ENCODE results near the gene SLC34A2.

GRCh38 chr4:25700661-25701060 is 45.0 kb downstream of the SLC34A2 start:
- no peak for TF ChIP-seq TCF7 (IDR thresholded peaks at IDR 0.05; ENCODE audit: borderline replicate concordance)
- TF ChIP-seq CTCF (IDR thresholded peaks at IDR 0.05 in 2 of 3, conservative IDR thresholded peaks at IDR 0.05 in 1 of 3; ENCODE audit: control insufficient read depth in 2 of 3, extremely low read depth in 1 of 3, insufficient read depth in 1 of 3, low read depth in 3 of 3, low read length in 3 of 3), result no peak
- TF ChIP-seq ZNF217 (IDR thresholded peaks at IDR 0.05), result no peak
- no peak for TF ChIP-seq TBL1XR1 (IDR thresholded peaks at IDR 0.05; ENCODE audit: low read depth, low read length)
- TF ChIP-seq RBBP5 (conservative IDR thresholded peaks at IDR 0.05), result no peak
- TF ChIP-seq USF2 (IDR thresholded peaks at IDR 0.05; ENCODE audit: borderline replicate concordance, low read depth, low read length), result no peak
- TF ChIP-seq NFIC (IDR thresholded peaks at IDR 0.05; ENCODE audit: low read depth, low read length), result no peak
- no peak for TF ChIP-seq CEBPB (IDR thresholded peaks at IDR 0.05; ENCODE audit: borderline replicate concordance in 1 of 2, low read depth in 2 of 2, low read length in 2 of 2)
- no peak for TF ChIP-seq MEF2B (IDR thresholded peaks at IDR 0.05; ENCODE audit: partially characterized antibody, poor library complexity, severe bottlenecking)
- no peak for TF ChIP-seq POLR2A (IDR thresholded peaks at IDR 0.05; ENCODE audit: low read depth, low read length)
- no peak for TF ChIP-seq ZBTB33 (IDR thresholded peaks at IDR 0.05)
